Measurements from ENCODE around the gene FAM168A. TPM values are rescaled to one million over a fixed set of nuclear protein-coding genes. Genes with fewer than 3 reads are reported as not detected.

FAM168A gene
- total RNA-seq, 1 donor from 2014 or later = 50.8 TPM

- Mint-ChIP-seq H3K27me3 (no peaks in the 10 kb centered on the region), H3K36me3 (ENCODE audit: insufficient read depth) (peaks cover 4% of the 10 kb centered on the region), H3K4me3 (ENCODE audit: low read depth) (no peak overlapping the region), H3K9me3 (ENCODE audit: low read depth) (no peaks in the 10 kb centered on the region), H3K4me1 (ENCODE audit: low read depth) (no peaks in the 10 kb centered on the region), H3K27ac (no peak overlapping the region)
- no peak for TF ChIP-seq CTCF (IDR thresholded peaks at IDR 0.05; ENCODE audit: unreplicated experiment)
- DNase-seq (ENCODE audit: low spot score, unreplicated experiment) = no peak
These were observed 194.4 kb downstream of the FAM168A start for GRCh38 chr11:73403541-73403940.

DNA sequence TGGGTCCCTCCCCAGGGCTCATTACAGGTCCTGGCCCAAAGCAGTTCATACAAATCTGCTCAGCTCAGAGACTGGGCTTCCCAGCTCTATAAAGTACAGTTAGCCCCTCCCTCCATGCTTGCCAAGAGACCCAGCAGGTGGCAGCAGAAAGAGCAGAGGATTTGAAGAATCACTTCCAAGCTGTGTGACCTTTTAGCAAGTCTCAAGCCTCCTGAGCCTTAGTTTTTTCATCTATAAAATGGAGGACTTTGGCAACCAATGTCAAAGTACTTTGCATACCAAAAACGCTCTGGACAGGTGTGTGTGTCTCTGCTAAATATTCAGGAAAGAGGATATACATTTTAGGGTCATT lies 195.1 kb downstream of the FAM168A start:
- no peak overlapping the region for H3K27ac Mint-ChIP-seq
- H3K4me1 Mint-ChIP-seq (ENCODE audit: low read depth) = no peaks in the 10 kb centered on the region
- peaks cover 2% of the 10 kb centered on the region for H3K36me3 Mint-ChIP-seq (ENCODE audit: insufficient read depth)
- no peak for TF ChIP-seq CTCF (IDR thresholded peaks at IDR 0.05; ENCODE audit: unreplicated experiment)
- no peaks in the 10 kb centered on the region for H3K9me3 Mint-ChIP-seq (ENCODE audit: low read depth)
- H3K27me3 Mint-ChIP-seq = no peaks in the 10 kb centered on the region
- no peak for DNase-seq (ENCODE audit: low spot score, unreplicated experiment)
- H3K4me3 Mint-ChIP-seq (ENCODE audit: low read depth) = no peak overlapping the region

GRCh38 chr11:73401924-73402833 lies 195.7 kb downstream of the FAM168A start:
- Mint-ChIP-seq H3K9me3 (ENCODE audit: low read depth) (no peaks in the 10 kb centered on the region), H3K36me3 (ENCODE audit: insufficient read depth) (peaks cover 2% of the 10 kb centered on the region), H3K27ac (peak overlapping the region; percentile 49), H3K4me3 (ENCODE audit: low read depth) (no peak overlapping the region), H3K27me3 (no peaks in the 10 kb centered on the region), H3K4me1 (ENCODE audit: low read depth) (no peaks in the 10 kb centered on the region)
- DNase-seq (ENCODE audit: low spot score, unreplicated experiment) = no peak
- no peak for TF ChIP-seq CTCF (IDR thresholded peaks at IDR 0.05; ENCODE audit: unreplicated experiment)

- Mint-ChIP-seq H3K27me3 (no peaks in the 10 kb centered on the region), H3K4me1 (ENCODE audit: low read depth) (no peaks in the 10 kb centered on the region), H3K27ac (no peak overlapping the region), H3K9me3 (ENCODE audit: low read depth) (no peaks in the 10 kb centered on the region), H3K36me3 (ENCODE audit: insufficient read depth) (peaks cover 2% of the 10 kb centered on the region), H3K4me3 (ENCODE audit: low read depth) (no peak overlapping the region)
- no peak for TF ChIP-seq CTCF (IDR thresholded peaks at IDR 0.05; ENCODE audit: unreplicated experiment)
- DNase-seq (ENCODE audit: low spot score, unreplicated experiment) = no peak
These were observed 196.5 kb downstream of the FAM168A start for GRCh38 chr11:73401217-73401923.

- no peaks in the 10 kb centered on the region for H3K4me1 Mint-ChIP-seq (ENCODE audit: low read depth)
- no peak for DNase-seq (ENCODE audit: low spot score, unreplicated experiment)
- H3K27me3 Mint-ChIP-seq = no peaks in the 10 kb centered on the region
- no peak for TF ChIP-seq CTCF (IDR thresholded peaks at IDR 0.05; ENCODE audit: unreplicated experiment)
- peak overlapping the region; percentile 64 for H3K27ac Mint-ChIP-seq
- H3K9me3 Mint-ChIP-seq (ENCODE audit: low read depth) = no peaks in the 10 kb centered on the region
- peaks cover 2% of the 10 kb centered on the region for H3K36me3 Mint-ChIP-seq (ENCODE audit: insufficient read depth)
- no peak overlapping the region for H3K4me3 Mint-ChIP-seq (ENCODE audit: low read depth)
These were observed 197.6 kb downstream of the FAM168A start for GRCh38 chr11:73400293-73400692.
